H1 (cell line): ENCODE data around the gene PCYT2. TPM values are rescaled to one million over a fixed set of nuclear protein-coding genes. Genes with fewer than 3 reads are reported as not detected.

Source experiments
- CTCF ChIA-PET: fragments of 300-600 bp; sonication (Branson Sonifier 250); formaldehyde crosslinking; loops from one replicate; lab custom pipeline; 2021; ENCODE audit not compliant: partially characterized antibody; lab: Charles Lee
- POLR2A ChIA-PET: fragments of 300-600 bp; sonication (Branson Sonifier 250); formaldehyde crosslinking; loops from one replicate; lab custom pipeline; 2021; ENCODE audit warnings: inconsistent platforms; ENCODE audit not compliant: partially characterized antibody; lab: Charles Lee
- DNase-seq, 2 experiments: peaks; one replicate each; pipeline versions ENCODE4 v3.0.0 to v3.0.0-alpha.2; 2010 to 2022; ENCODE audit warnings: low spot score in 2 of 2, low read depth in 1 of 2, mixed read lengths in 1 of 2
- FAIRE-seq: peaks from 2 replicates; lab custom pipeline; 2011; peaks lifted over from hg19 to GRCh38; lab: Jason Lieb, UNC
- H2AFZ ChIP-seq: 2 replicates; pipeline ENCODE4 v1.8.1; 2012; ENCODE audit warnings: low read length, inconsistent platforms
- H2AK5ac ChIP-seq: 2 replicates; pipeline ENCODE4 v1.6.1; 2013; ENCODE audit warnings: low read depth, low read length
- H2BK120ac ChIP-seq: replicated peaks from 2 replicates; pipeline ENCODE3; 2013; ENCODE audit warnings: low read depth, low read length, inconsistent platforms
- H2BK12ac ChIP-seq: 2 replicates; pipeline ENCODE4 v1.6.1; 2013; ENCODE audit warnings: low read depth, low read length
- H2BK15ac ChIP-seq: 2 replicates; pipeline ENCODE4 v1.6.1; 2013; ENCODE audit warnings: low read length
- H2BK20ac ChIP-seq: 2 replicates; pipeline ENCODE4 v1.6.1; 2013; ENCODE audit warnings: low read length
- H2BK5ac ChIP-seq: 2 replicates; pipeline ENCODE4 v1.6.1; 2013; ENCODE audit warnings: low read depth, low read length
- H3K14ac ChIP-seq: 2 replicates; pipeline ENCODE4 v1.6.1; 2013; ENCODE audit warnings: inconsistent platforms; ENCODE audit not compliant: insufficient read length
- H3K18ac ChIP-seq: 2 replicates; pipeline ENCODE4 v1.6.1; 2013; ENCODE audit warnings: low read length; ENCODE audit errors: extremely low read depth
- H3K23ac ChIP-seq: 2 replicates; pipeline ENCODE4 v1.6.1; 2013; ENCODE audit warnings: inconsistent platforms; ENCODE audit not compliant: insufficient read length
- H3K23me2 ChIP-seq: 2 replicates; pipeline ENCODE4 v1.6.1; 2013; ENCODE audit warnings: low read depth, low read length
- H3K27ac ChIP-seq: 2 replicates; pipeline ENCODE4 v1.6.1; 2011; ENCODE audit warnings: low read depth, low read length, inconsistent platforms
- H3K27me3 ChIP-seq, 4 experiments: replicated peaks in 1 of 4; 1 replicate in 1 of 4; 2 replicates in 3 of 4; pipeline versions ENCODE4 v1.6.1 to v1.8.1; 2011 to 2013; ENCODE audit warnings: low read length in 3 of 4, mild to moderate bottlenecking in 3 of 4, inconsistent platforms in 2 of 4, mixed read lengths in 2 of 4, moderate library complexity in 1 of 4; ENCODE audit not compliant: control insufficient read depth in 3 of 4, insufficient read depth in 3 of 4; ENCODE audit errors: extremely low read depth in 1 of 4
- H3K36me3 ChIP-seq, 4 experiments: 2 replicates each; pipeline versions ENCODE4 v1.6.1 to v1.8.1; 2011 to 2013; ENCODE audit warnings: mild to moderate bottlenecking in 4 of 4, low read length in 3 of 4, moderate library complexity in 2 of 4, control low read depth in 1 of 4, inconsistent platforms in 1 of 4; ENCODE audit not compliant: insufficient read depth in 4 of 4, control insufficient read depth in 2 of 4
- H3K4ac ChIP-seq: replicated peaks from 2 replicates; pipeline ENCODE3; 2013; ENCODE audit warnings: low read length, low read depth, mixed read lengths, inconsistent platforms; ENCODE audit not compliant: insufficient read length
- H3K4me1 ChIP-seq, 4 experiments: replicated peaks in 1 of 4; 1 replicate in 1 of 4; 2 replicates in 3 of 4; pipeline versions ENCODE4 v1.6.1 to v1.8.1; 2011 to 2013; ENCODE audit warnings: low read length in 3 of 4, inconsistent platforms in 2 of 4, mixed read lengths in 1 of 4; ENCODE audit not compliant: insufficient read depth in 4 of 4, control insufficient read depth in 3 of 4
- H3K4me2 ChIP-seq, 2 experiments: 2 replicates each; pipeline versions ENCODE4 v1.6.1 to v1.8.1; 2011 to 2013; ENCODE audit warnings: low read depth in 2 of 2, low read length in 2 of 2, control low read depth in 1 of 2, inconsistent platforms in 1 of 2, mild to moderate bottlenecking in 1 of 2; ENCODE audit not compliant: insufficient read depth in 1 of 2
- H3K4me3 ChIP-seq, 4 experiments: fragments of 200-600, 300-600 bp in 1 of 4; sonication (generic), shearing (Covaris generic), sonication (Bioruptor Twin) in 1 of 4; 2 replicates each; pipeline versions ENCODE4 v1.5.1 to v1.8.1; 2011 to 2016; ENCODE audit warnings: low read length in 4 of 4, low read depth in 3 of 4, control low read depth in 2 of 4, inconsistent platforms in 2 of 4, mild to moderate bottlenecking in 2 of 4, mixed read lengths in 1 of 4, moderate library complexity in 1 of 4; ENCODE audit not compliant: insufficient read depth in 2 of 4; ENCODE audit errors: extremely low read depth in 1 of 4
- H3K56ac ChIP-seq: replicated peaks from 2 replicates; pipeline ENCODE3; 2013; ENCODE audit warnings: low read depth, mild to moderate bottlenecking, mixed read lengths, low read length, inconsistent platforms; ENCODE audit not compliant: insufficient read length
- H3K79me1 ChIP-seq: 2 replicates; pipeline ENCODE4 v1.6.1; 2013; ENCODE audit warnings: low read depth, low read length, control low read depth
- H3K79me2 ChIP-seq, 2 experiments: 2 replicates each; pipeline versions ENCODE4 v1.6.1 to v1.8.1; 2012 to 2013; ENCODE audit warnings: low read length in 2 of 2, mild to moderate bottlenecking in 2 of 2, inconsistent platforms in 1 of 2; ENCODE audit not compliant: insufficient read depth in 2 of 2, control insufficient read depth in 1 of 2
- H3K9ac ChIP-seq, 4 experiments: replicated peaks in 1 of 4; 1 replicate in 1 of 4; 2 replicates in 3 of 4; pipeline versions ENCODE4 v1.6.1 to v1.8.1; 2011 to 2013; ENCODE audit warnings: low read depth in 3 of 4, low read length in 3 of 4, control low read depth in 2 of 4, mild to moderate bottlenecking in 2 of 4, moderate library complexity in 2 of 4, inconsistent platforms in 1 of 4; ENCODE audit errors: extremely low read depth in 1 of 4
- H3K9me3 ChIP-seq, 2 experiments: 2 replicates each; pipeline versions ENCODE4 v1.6.1 to v1.8.1; 2012 to 2013; ENCODE audit warnings: mild to moderate bottlenecking in 2 of 2, moderate library complexity in 2 of 2, control low read depth in 1 of 2, inconsistent platforms in 1 of 2, low read depth in 1 of 2, low read length in 1 of 2, mixed read lengths in 1 of 2; ENCODE audit not compliant: insufficient read depth in 2 of 2
- H4K20me1 ChIP-seq, 2 experiments: replicated peaks in 1 of 2; 2 replicates each; pipeline versions ENCODE3 to v1.8.1; 2011 to 2013; ENCODE audit warnings: inconsistent platforms in 2 of 2, low read length in 2 of 2, mild to moderate bottlenecking in 1 of 2; ENCODE audit not compliant: insufficient read depth in 2 of 2, control insufficient read depth in 1 of 2
- H4K5ac ChIP-seq: 2 replicates; pipeline ENCODE4 v1.6.1; 2013; ENCODE audit warnings: low read length, low read depth, mixed read lengths, inconsistent platforms; ENCODE audit not compliant: insufficient read length
- H4K8ac ChIP-seq: 2 replicates; pipeline ENCODE4 v1.8.0; 2013; ENCODE audit warnings: mild to moderate bottlenecking, moderate library complexity, low read length, inconsistent platforms; ENCODE audit not compliant: insufficient read depth; ENCODE audit errors: extremely low read depth
- H4K91ac ChIP-seq: replicated peaks from 2 replicates; pipeline ENCODE3; 2013; ENCODE audit warnings: low read length, mixed read lengths, inconsistent platforms; ENCODE audit not compliant: insufficient read length
- BACH1 ChIP-seq: IDR thresholded peaks from 2 replicates; pipeline ENCODE4 v1.6.1; 2012; ENCODE audit warnings: low read length, improper control_type of control experiment
- BRCA1 ChIP-seq: IDR thresholded peaks from 2 replicates; pipeline ENCODE4 v1.6.1; 2012; ENCODE audit warnings: low read depth, low read length, improper control_type of control experiment
- CREB1 ChIP-seq: IDR thresholded peaks from 2 replicates; pipeline ENCODE4 v1.6.1; 2012; ENCODE audit warnings: inconsistent platforms
- HDAC2 ChIP-seq, 2 experiments: fragments of 300-600 bp in 1 of 2; sonication (generic) in 1 of 2; IDR thresholded peaks; 2 replicates each; pipeline ENCODE4 v1.6.1; 2011 to 2012; ENCODE audit warnings: low read depth in 2 of 2, low read length in 2 of 2, mild to moderate bottlenecking in 2 of 2, moderate library complexity in 2 of 2, borderline replicate concordance in 1 of 2, inconsistent platforms in 1 of 2
- KDM5A ChIP-seq: fragments of 200-600 bp; IDR thresholded peaks from 2 replicates; pipeline ENCODE4 v1.7.1; 2012; ENCODE audit warnings: mild to moderate bottlenecking, low read length, inconsistent platforms, mixed read lengths
- MAFK ChIP-seq: IDR thresholded peaks from 2 replicates; pipeline ENCODE4 v1.6.1; 2012; ENCODE audit warnings: low read depth, mild to moderate bottlenecking, improper control_type of control experiment, low read length
- SAP30 ChIP-seq: fragments of 300-600 bp; sonication (generic); IDR thresholded peaks from 2 replicates; pipeline ENCODE4 v1.7.1; 2012; ENCODE audit warnings: low read length, moderate library complexity, mild to moderate bottlenecking, inconsistent platforms; ENCODE audit not compliant: insufficient read depth, insufficient replicate concordance
- SP2 ChIP-seq: IDR thresholded peaks from 2 replicates; pipeline ENCODE4 v1.6.1; 2012; ENCODE audit warnings: mild to moderate bottlenecking, low read length, inconsistent platforms
- WGBS, 2 experiments: shearing (Covaris generic) in 1 of 2; methylation state at CpG; one replicate each; pipeline versions ENCODE4 v1.1.6 to v1.1.7; 2013 to 2015; ENCODE audit warnings: low lambda C conversion rate in 2 of 2, mixed read lengths in 2 of 2, inconsistent platforms in 1 of 2, low coverage in 1 of 2, missing lambda C conversion rate in 1 of 2; ENCODE audit not compliant: insufficient replicate concordance in 2 of 2, insufficient coverage in 1 of 2, insufficient read length in 1 of 2; ENCODE audit errors: extremely low coverage in 1 of 2, missing lambda C conversion rate in 1 of 2; 5-methylcytosine and 5-hydroxymethylcytosine counted together
- polyA plus RNA-seq, 7 experiments: library from polyadenylated mRNA; depleted of rRNA in 3 of 7; stranded (reverse) in 5 of 7; unstranded in 2 of 7; fragments of >200 nt in 5 of 7; fragments of 200-250 nt in 2 of 7; gene quantifications; 1 replicate in 5 of 7; 2 replicates in 1 of 7; 4 replicates in 1 of 7; pipeline versions ENCODE4 v1.2.1 to v1.2.3, GENCODE V29; 2011 to 2013; ENCODE audit warnings: missing spikeins in 2 of 7, mixed read lengths in 2 of 7
- total RNA-seq: library from RNA; stranded (reverse); fragmentation: NEBNext Ultra II Directional; extraction: Animal tissue kit (Norgen Biotek cat#: 25700); gene quantifications from 2 replicates; pipeline ENCODE4 v1.2.1, GENCODE V29; 2021
- TF ChIP-seq, protein P1 (sequence below): IDR thresholded peaks from 2 replicates; pipeline ENCODE4 v1.6.1; 2011; ENCODE audit warnings: low read depth, mild to moderate bottlenecking, low read length; ENCODE audit not compliant: insufficient read depth
- TF ChIP-seq, protein P2 (sequence below), 3 experiments: IDR thresholded peaks; 1 replicate in 2 of 3; 2 replicates in 1 of 3; pipeline versions ENCODE4 v1.5.1 to v1.6.1; 2011; ENCODE audit warnings: low read length in 3 of 3, mild to moderate bottlenecking in 3 of 3, inconsistent platforms in 2 of 3, low read depth in 1 of 3, moderate library complexity in 1 of 3; ENCODE audit not compliant: insufficient read depth in 1 of 3; ENCODE audit errors: control extremely low read depth in 1 of 3

PCYT2 gene
- total and polyA plus RNA-seq, 2 of the 8 experiments (the other 6 are each of a cell fraction or from before 2014, with no cell fraction given): 29.9 to 31.3 TPM

DNA sequence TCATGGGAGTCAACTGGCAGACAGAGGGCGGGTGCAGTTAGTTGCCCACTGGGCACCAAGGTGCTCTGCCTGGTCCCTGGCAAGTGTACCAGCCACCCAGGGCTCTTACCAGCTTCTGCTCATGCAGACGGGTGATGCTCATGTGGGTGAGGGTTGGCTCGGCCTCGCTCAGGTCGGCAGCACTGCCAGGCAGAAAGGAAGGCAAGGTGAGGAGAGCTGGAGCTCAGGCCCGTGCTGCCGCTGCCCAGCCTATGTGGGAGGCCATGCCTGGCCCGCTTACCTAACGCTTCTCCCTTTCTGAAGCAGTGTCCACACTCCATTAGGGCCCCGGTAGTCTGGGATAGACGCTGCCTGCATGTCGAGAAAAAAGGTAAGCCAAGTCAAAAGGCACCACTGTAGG is 4.1 kb upstream of the PCYT2 start:
- H3K9ac ChIP-seq: no peak overlapping the region
- H2BK12ac ChIP-seq: no peak overlapping the region
- H3K79me1 ChIP-seq: peaks cover 9% of the 10 kb centered on the region
- no peaks in the 10 kb centered on the region for H3K9me3 ChIP-seq
- no peak overlapping the region for H4K8ac ChIP-seq
- H3K14ac ChIP-seq: no peak overlapping the region
- peaks cover 0 to 26% of the 10 kb centered on the region in 2 experiments; a peak in 2 of 4 replicates for H3K79me2 ChIP-seq
- no peak overlapping the region for H2BK120ac ChIP-seq
- H2AFZ ChIP-seq: no peak overlapping the region
- no peak overlapping the region for H3K4ac ChIP-seq
- peaks cover 8 to 38% of the 10 kb centered on the region in 2 experiments for H4K20me1 ChIP-seq
- ChIA-PET CTCF (interaction anchor here (1.2 to 2.8 kb wide), 4 partner anchors 9 to 122 kb away, joined by 3 to 12 read pairs (median 4); partner anchors contain the start of genes DCXR and MAFG), POLR2A (interaction anchor here (0.9 to 8.7 kb wide), 4 partner anchors 10 to 48 kb away, joined by 3 to 135 read pairs (median 4); partner anchors contain the start of genes MAFG and PYCR1)
- no peak overlapping the region for H2BK15ac ChIP-seq
- 89% methylated on average over 12 of the region's 12 CpGs; no CpG with 5 or more reads in 1 of the 2 experiments for WGBS, 2 experiments
- peaks cover 0 to 13% (median 4%) of the 10 kb centered on the region in 4 experiments; a peak in 6 of 7 replicates for H3K4me1 ChIP-seq
- DNase-seq (no peak), FAIRE-seq (no peak)
- H3K56ac ChIP-seq: no peak overlapping the region
- no peaks in the 10 kb centered on the region; a peak in 1 of 7 replicates for H3K27me3 ChIP-seq
- no peak overlapping the region for H3K4me2 ChIP-seq
- H4K5ac ChIP-seq: no peak overlapping the region
- no peak overlapping the region for H3K18ac ChIP-seq
- H3K36me3 ChIP-seq: peaks cover 8 to 28% (median 23%) of the 10 kb centered on the region in 4 experiments
- no peak overlapping the region for H2AK5ac ChIP-seq
- no peak overlapping the region for H3K23ac ChIP-seq
- H2BK20ac ChIP-seq: no peak overlapping the region
- no peak overlapping the region for H3K4me3 ChIP-seq
- H2BK5ac ChIP-seq: no peak overlapping the region; the same call in 1 of the 2 replicates
- H3K23me2 ChIP-seq: peaks cover 9% of the 10 kb centered on the region
- no peak overlapping the region for H4K91ac ChIP-seq
- no peak overlapping the region for H3K27ac ChIP-seq
- TF ChIP-seq MAFK (no peak), CREB1 (no peak), KDM5A (no peak), HDAC2 (IDR thresholded peaks at IDR 0.05; ENCODE audit: borderline replicate concordance in 1 of 2, low read depth in 2 of 2, low read length in 2 of 2) (no peak), BACH1 (no peak), SP2 (no peak), SAP30 (no peak), BRCA1 (no peak)
- TF ChIP-seq, protein P1, sequence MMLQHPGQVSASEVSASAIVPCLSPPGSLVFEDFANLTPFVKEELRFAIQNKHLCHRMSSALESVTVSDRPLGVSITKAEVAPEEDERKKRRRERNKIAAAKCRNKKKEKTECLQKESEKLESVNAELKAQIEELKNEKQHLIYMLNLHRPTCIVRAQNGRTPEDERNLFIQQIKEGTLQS: no peak
- TF ChIP-seq, protein P2, sequence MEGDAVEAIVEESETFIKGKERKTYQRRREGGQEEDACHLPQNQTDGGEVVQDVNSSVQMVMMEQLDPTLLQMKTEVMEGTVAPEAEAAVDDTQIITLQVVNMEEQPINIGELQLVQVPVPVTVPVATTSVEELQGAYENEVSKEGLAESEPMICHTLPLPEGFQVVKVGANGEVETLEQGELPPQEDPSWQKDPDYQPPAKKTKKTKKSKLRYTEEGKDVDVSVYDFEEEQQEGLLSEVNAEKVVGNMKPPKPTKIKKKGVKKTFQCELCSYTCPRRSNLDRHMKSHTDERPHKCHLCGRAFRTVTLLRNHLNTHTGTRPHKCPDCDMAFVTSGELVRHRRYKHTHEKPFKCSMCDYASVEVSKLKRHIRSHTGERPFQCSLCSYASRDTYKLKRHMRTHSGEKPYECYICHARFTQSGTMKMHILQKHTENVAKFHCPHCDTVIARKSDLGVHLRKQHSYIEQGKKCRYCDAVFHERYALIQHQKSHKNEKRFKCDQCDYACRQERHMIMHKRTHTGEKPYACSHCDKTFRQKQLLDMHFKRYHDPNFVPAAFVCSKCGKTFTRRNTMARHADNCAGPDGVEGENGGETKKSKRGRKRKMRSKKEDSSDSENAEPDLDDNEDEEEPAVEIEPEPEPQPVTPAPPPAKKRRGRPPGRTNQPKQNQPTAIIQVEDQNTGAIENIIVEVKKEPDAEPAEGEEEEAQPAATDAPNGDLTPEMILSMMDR (IDR thresholded peaks at IDR 0.05; ENCODE audit: control extremely low read depth in 1 of 3, insufficient read depth in 1 of 3, low read depth in 1 of 3, low read length in 3 of 3): no peak
